GM23248 (cell line): ENCODE measurements around the gene MAMDC2. TPM values are rescaled to one million over a fixed set of nuclear protein-coding genes. Genes with fewer than 3 reads are reported as not detected.
A peak's percentile ranks its signal among the peaks of the same experiment; 100 is the strongest.

Source experiments
- DNase-seq: peaks from one replicate; pipeline ENCODE4 v3.0.0-alpha.2; 2015
- H2AFZ ChIP-seq: fragments of 200-600 bp; sonication (generic); 2 replicates; pipeline ENCODE4 v1.6.1; 2016; ENCODE audit warnings: antibody characterized with exemption
- H3F3A ChIP-seq: fragments of 200-600 bp; sonication (generic); 2 replicates; pipeline ENCODE4 v1.6.1; 2016; ENCODE audit warnings: mild to moderate bottlenecking, antibody characterized with exemption, mixed run types; ENCODE audit not compliant: insufficient read depth
- H3K27ac ChIP-seq: fragments of 200-600 bp; sonication (generic); 2 replicates; pipeline ENCODE4 v1.5.1; 2016; ENCODE audit warnings: mild to moderate bottlenecking
- H3K27me3 ChIP-seq: fragments of 200-600 bp; sonication (generic); replicated peaks from 2 replicates; pipeline ENCODE4 v1.6.1; 2016; ENCODE audit warnings: mild to moderate bottlenecking; ENCODE audit not compliant: insufficient read depth
- H3K36me3 ChIP-seq: fragments of 200-600 bp; sonication (generic); 2 replicates; pipeline ENCODE4 v1.6.1; 2016; ENCODE audit warnings: low read depth, mild to moderate bottlenecking
- H3K4me1 ChIP-seq: fragments of 200-600 bp; sonication (generic); 2 replicates; pipeline ENCODE4 v1.6.1; 2016; ENCODE audit warnings: mild to moderate bottlenecking; ENCODE audit not compliant: insufficient read depth
- H3K4me2 ChIP-seq: fragments of 200-600 bp; sonication (generic); one replicate; pipeline ENCODE4 v1.6.1; 2016; ENCODE audit warnings: mild to moderate bottlenecking; ENCODE audit not compliant: unreplicated experiment
- H3K4me3 ChIP-seq: fragments of 200-600 bp; sonication (generic); 2 replicates; pipeline ENCODE4 v1.5.1; 2016; ENCODE audit warnings: mild to moderate bottlenecking
- H3K79me2 ChIP-seq: fragments of 200-600 bp; sonication (generic); 2 replicates; pipeline ENCODE4 v1.6.1; 2016; ENCODE audit warnings: mild to moderate bottlenecking; ENCODE audit not compliant: insufficient read depth
- H3K9ac ChIP-seq: fragments of 200-600 bp; sonication (generic); 2 replicates; pipeline ENCODE4 v1.6.1; 2016; ENCODE audit warnings: mild to moderate bottlenecking
- H3K9me2 ChIP-seq: fragments of 200-600 bp; sonication (generic); 2 replicates; pipeline ENCODE4 v1.6.1; 2016; ENCODE audit warnings: mixed run types, mild to moderate bottlenecking, moderate library complexity; ENCODE audit not compliant: insufficient read depth
- H3K9me3 ChIP-seq: fragments of 200-600 bp; sonication (generic); one replicate; pipeline ENCODE4 v1.6.1; 2017; ENCODE audit warnings: low read depth
- H4K20me1 ChIP-seq: fragments of 200-600 bp; sonication (generic); 2 replicates; pipeline ENCODE4 v1.6.0; 2016; ENCODE audit not compliant: insufficient read depth
- EZH2 ChIP-seq: fragments of 200-600 bp; sonication (generic); IDR thresholded peaks from 2 replicates; pipeline ENCODE4 v1.6.1; 2018; ENCODE audit warnings: antibody characterized with exemption, mild to moderate bottlenecking; ENCODE audit not compliant: insufficient read depth, poor library complexity, severe bottlenecking
- EZH2phosphoT487 ChIP-seq: fragments of 200-600 bp; sonication (generic); IDR thresholded peaks from 2 replicates; pipeline ENCODE4 v1.6.1; 2018; ENCODE audit warnings: antibody characterized with exemption, moderate library complexity, mild to moderate bottlenecking, low read depth; ENCODE audit not compliant: insufficient read depth
- WGBS, 2 experiments: methylation state at CpG; one replicate each; pipeline ENCODE4 v1.1.6; 2015 to 2017; ENCODE audit warnings: low lambda C conversion rate in 2 of 2, low coverage in 1 of 2; ENCODE audit errors: missing lambda C conversion rate in 2 of 2; 5-methylcytosine and 5-hydroxymethylcytosine counted together
- in situ Hi-C: fragments of 300-500 bp; cut with MboI; formaldehyde crosslinking; loops from 2 replicates; pipeline ENCODE4 v1.15.0; 2020
- polyA plus RNA-seq: library from polyadenylated mRNA; unstranded; fragments of >200 nt; fragmentation: Nextera tagmentation; extraction: Ambion mirVana; gene quantifications from 2 replicates; pipeline ENCODE4 v1.2.1, GENCODE V29; 2016
- total RNA-seq: library from RNA; depleted of rRNA; stranded (reverse); fragments of >200 nt; shearing (Covaris generic); gene quantifications from 2 replicates; pipeline ENCODE4 v1.2.3, GENCODE V29; 2014

MAMDC2 gene
- total and polyA plus RNA-seq, 2 experiments from 2014 or later = 0.45 TPM; not detected in 1

DNA sequence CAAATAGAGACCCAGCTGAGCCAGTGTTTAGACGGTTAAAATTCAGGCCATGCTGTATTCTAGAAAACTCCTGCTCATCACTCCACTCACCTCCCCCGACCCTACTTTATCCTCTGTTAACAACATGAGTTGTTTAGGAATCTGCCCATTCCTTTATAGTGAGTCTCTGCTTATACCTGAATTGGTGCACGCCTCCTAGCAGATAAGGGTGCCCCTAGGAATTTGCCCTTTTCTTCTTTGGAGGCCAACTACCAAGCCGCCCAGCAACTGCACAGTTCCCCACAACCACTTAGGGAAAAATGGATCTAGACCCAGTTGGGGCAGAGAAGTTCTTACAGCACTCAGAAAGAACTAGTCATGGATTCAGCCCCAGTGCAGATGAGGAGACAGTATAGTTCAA is 102.3 kb downstream of the MAMDC2 start:
- H2AFZ ChIP-seq = no peak overlapping the region
- H3K27ac ChIP-seq = no peak overlapping the region
- H3K4me1 ChIP-seq = no peaks in the 10 kb centered on the region
- no peaks in the 10 kb centered on the region for H3K79me2 ChIP-seq
- H3F3A ChIP-seq = no peaks in the 10 kb centered on the region
- no peaks in the 10 kb centered on the region for H4K20me1 ChIP-seq
- WGBS, 2 experiments = 90% methylated on average over 4 of the region's 4 CpGs
- H3K4me2 ChIP-seq = no peak overlapping the region
- no peaks in the 10 kb centered on the region for H3K9me2 ChIP-seq
- DNase-seq = no peak
- TF ChIP-seq EZH2phosphoT487 (no peak), EZH2 (no peak)
- no peaks in the 10 kb centered on the region for H3K36me3 ChIP-seq
- no peaks in the 10 kb centered on the region for H3K9me3 ChIP-seq
- H3K27me3 ChIP-seq = no peaks in the 10 kb centered on the region
- no peak overlapping the region for H3K4me3 ChIP-seq
- in situ Hi-C loops = no loop called here
- H3K9ac ChIP-seq = no peak overlapping the region

DNA sequence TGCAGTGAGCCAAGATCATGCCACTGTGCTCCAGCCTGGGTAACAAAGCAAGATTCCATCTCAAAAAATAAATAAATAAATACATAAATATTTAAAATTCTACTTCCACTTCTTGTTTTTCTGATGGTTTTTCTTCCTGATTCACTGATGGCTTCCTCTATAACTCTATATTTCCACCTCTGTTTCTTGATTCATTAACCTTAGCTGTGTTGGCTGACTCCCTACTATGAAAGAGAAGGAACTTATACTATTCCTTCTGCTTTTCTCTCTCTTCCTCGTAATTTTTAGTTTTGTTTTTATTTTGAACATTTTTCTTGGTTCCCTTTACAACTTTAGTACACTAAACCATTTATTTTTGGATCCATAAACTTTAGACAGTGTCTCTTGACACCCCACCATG is 103.5 kb downstream of the MAMDC2 start:
- Histone ChIP-seq H4K20me1 (no peaks in the 10 kb centered on the region), H3F3A (no peaks in the 10 kb centered on the region), H3K4me2 (no peak overlapping the region), H3K79me2 (no peaks in the 10 kb centered on the region), H3K9me3 (no peaks in the 10 kb centered on the region), H3K4me3 (no peak overlapping the region), H3K27me3 (no peaks in the 10 kb centered on the region), H3K4me1 (no peaks in the 10 kb centered on the region), H3K9me2 (no peaks in the 10 kb centered on the region), H2AFZ (no peak overlapping the region), H3K9ac (no peak overlapping the region), H3K27ac (no peak overlapping the region), H3K36me3 (no peaks in the 10 kb centered on the region)
- TF ChIP-seq EZH2 (no peak), EZH2phosphoT487 (no peak)
- no peak for DNase-seq
- in situ Hi-C loops = no loop called here
- WGBS, 2 experiments = 69 to 75% methylated on average over 1 of the region's 1 CpG

DNA sequence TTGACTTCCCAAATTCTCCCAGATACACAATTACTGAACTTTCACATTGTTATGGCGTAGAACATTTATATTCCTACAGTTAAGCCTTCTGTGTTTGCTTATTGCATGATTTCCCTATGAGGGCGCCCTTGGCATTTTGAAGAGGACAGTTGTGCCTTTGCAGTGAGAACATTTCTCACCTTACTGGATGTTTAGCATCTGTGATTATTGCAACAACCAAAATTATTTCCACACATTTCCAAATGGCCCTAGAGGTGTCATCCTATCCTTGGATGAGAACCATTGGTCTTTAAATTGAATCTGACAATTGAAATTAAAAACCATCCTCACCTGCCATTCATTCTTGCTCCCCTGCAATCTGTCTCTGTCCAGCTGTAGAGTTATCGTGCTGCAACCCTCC is 104.0 kb downstream of the MAMDC2 start:
- H3K9me3 ChIP-seq = no peaks in the 10 kb centered on the region
- WGBS, 2 experiments = 90 to 95% methylated on average over 3 of the region's 3 CpGs
- TF ChIP-seq EZH2phosphoT487 (no peak), EZH2 (no peak)

GRCh38 chr9:70152350-70152749 is 108.7 kb downstream of the MAMDC2 start:
- in situ Hi-C loops = no loop called here
- H3K4me3 ChIP-seq = no peak overlapping the region
- H3K9me2 ChIP-seq = no peaks in the 10 kb centered on the region
- H3K9me3 ChIP-seq = no peaks in the 10 kb centered on the region
- no peak overlapping the region for H3K9ac ChIP-seq
- H3K27me3 ChIP-seq = no peaks in the 10 kb centered on the region
- H3F3A ChIP-seq = no peaks in the 10 kb centered on the region
- H3K79me2 ChIP-seq = no peaks in the 10 kb centered on the region
- H3K4me1 ChIP-seq = no peaks in the 10 kb centered on the region
- H3K27ac ChIP-seq = no peak overlapping the region
- no peaks in the 10 kb centered on the region for H4K20me1 ChIP-seq
- no peaks in the 10 kb centered on the region for H3K36me3 ChIP-seq
- no peak for DNase-seq
- 59 to 60% methylated on average over 3 of the region's 3 CpGs for WGBS, 2 experiments
- no peak overlapping the region for H2AFZ ChIP-seq
- no peak overlapping the region for H3K4me2 ChIP-seq
- TF ChIP-seq EZH2 (no peak), EZH2phosphoT487 (no peak)

More for the DNA sequence above, 104.0 kb downstream of the MAMDC2 start:
- H3K27ac ChIP-seq = no peak overlapping the region
- no peaks in the 10 kb centered on the region for H3K36me3 ChIP-seq
- H3K4me2 ChIP-seq = no peak overlapping the region
- no peak overlapping the region for H3K4me3 ChIP-seq
- H3K79me2 ChIP-seq = no peaks in the 10 kb centered on the region
- no peaks in the 10 kb centered on the region for H3K9me2 ChIP-seq
- no peaks in the 10 kb centered on the region for H4K20me1 ChIP-seq
- no peak overlapping the region for H3K9ac ChIP-seq
- DNase-seq = no peak
- no peaks in the 10 kb centered on the region for H3K4me1 ChIP-seq
- no peaks in the 10 kb centered on the region for H3K27me3 ChIP-seq
- in situ Hi-C loops = no loop called here
- no peaks in the 10 kb centered on the region for H3F3A ChIP-seq
- no peak overlapping the region for H2AFZ ChIP-seq

DNA sequence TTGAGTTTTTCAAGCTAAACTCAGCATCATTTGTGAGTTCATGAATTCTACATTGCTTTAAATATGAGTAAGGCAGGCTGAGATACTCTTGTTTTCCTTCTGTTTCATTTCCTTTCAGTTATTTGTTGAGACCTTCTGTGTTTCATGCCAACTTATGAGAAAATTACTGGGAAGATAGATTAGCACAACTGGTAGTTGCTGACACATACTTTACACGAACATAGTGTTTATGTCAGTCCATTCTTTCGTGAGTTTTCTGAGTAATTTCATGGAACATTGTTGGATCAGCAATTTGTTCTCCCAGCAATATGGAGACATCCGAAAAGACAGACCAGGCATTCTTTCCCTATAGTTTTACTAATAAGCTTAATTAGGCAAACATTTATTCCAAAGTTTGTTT is 113.1 kb downstream of the MAMDC2 start:
- DNase-seq = peak; percentile 30
- no peak overlapping the region for H3K27ac ChIP-seq
- H4K20me1 ChIP-seq = no peaks in the 10 kb centered on the region
- no peaks in the 10 kb centered on the region for H3K36me3 ChIP-seq
- H3K4me3 ChIP-seq = no peak overlapping the region
- H3K79me2 ChIP-seq = no peaks in the 10 kb centered on the region
- 56 to 63% methylated on average over 3 of the region's 3 CpGs for WGBS, 2 experiments
- no peaks in the 10 kb centered on the region for H3K9me3 ChIP-seq
- no peaks in the 10 kb centered on the region for H3F3A ChIP-seq
- H3K9ac ChIP-seq = no peak overlapping the region
- H3K4me1 ChIP-seq = no peaks in the 10 kb centered on the region
- no peak overlapping the region for H3K4me2 ChIP-seq
- H3K27me3 ChIP-seq = no peaks in the 10 kb centered on the region
- no peak overlapping the region for H2AFZ ChIP-seq
- in situ Hi-C loops = no loop called here
- no peaks in the 10 kb centered on the region for H3K9me2 ChIP-seq
- TF ChIP-seq EZH2phosphoT487 (no peak), EZH2 (no peak)
